ENCODE results near the gene WBP1L. TPM values are rescaled to one million over a fixed set of nuclear protein-coding genes. Genes with fewer than 3 reads are reported as not detected.
A peak's percentile ranks its signal among the peaks of the same experiment; 100 is the strongest.
"Not testable (repeated sequence)": the region's sequence is repeated elsewhere in the genome, so short reads cannot be mapped to it uniquely, and the experiment has no call there.

The WBP1L gene
- total and polyA plus RNA-seq, 4 donors: 19.1 to 52.3 (median 45.2) TPM

GRCh38 chr10:102757323-102757722 is 13.6 kb downstream of the WBP1L start:
- Histone ChIP-seq H3K4me3 (no peak overlapping the region), H3K4me1 (ENCODE audit: control insufficient read depth in 5 of 5, insufficient read depth in 5 of 5, low read length in 5 of 5) (peaks cover 0 to 3% (median 2%) of the 10 kb centered on the region in 5 donors), H3K27ac (ENCODE audit: low read depth in 1 of 2, low read length in 1 of 2) (peak overlapping the region in 1 of 2 donors; percentile 27), H3K9me3 (ENCODE audit: control insufficient read depth in 4 of 4, insufficient read depth in 3 of 4, low read length in 3 of 4) (no peaks in the 10 kb centered on the region), H3K9ac (ENCODE audit: insufficient read depth in 1 of 2, low read length in 2 of 2) (no peak overlapping the region), H3K27me3 (ENCODE audit: control insufficient read depth in 3 of 3, insufficient read depth in 3 of 3, low read length in 2 of 3) (no peaks in the 10 kb centered on the region), H3K36me3 (ENCODE audit: control insufficient read depth in 4 of 4, insufficient read depth in 4 of 4, low read length in 4 of 4) (peaks cover 0 to 2% (median 0%) of the 10 kb centered on the region in 4 donors)
- ATAC-seq (ENCODE audit: insufficient read depth, low FRiP score) (no peak), DNase-seq (no peak)
- 92% methylated on average over 6 of the region's 6 CpGs for WGBS, 2 donors
- TF ChIP-seq, protein P1, sequence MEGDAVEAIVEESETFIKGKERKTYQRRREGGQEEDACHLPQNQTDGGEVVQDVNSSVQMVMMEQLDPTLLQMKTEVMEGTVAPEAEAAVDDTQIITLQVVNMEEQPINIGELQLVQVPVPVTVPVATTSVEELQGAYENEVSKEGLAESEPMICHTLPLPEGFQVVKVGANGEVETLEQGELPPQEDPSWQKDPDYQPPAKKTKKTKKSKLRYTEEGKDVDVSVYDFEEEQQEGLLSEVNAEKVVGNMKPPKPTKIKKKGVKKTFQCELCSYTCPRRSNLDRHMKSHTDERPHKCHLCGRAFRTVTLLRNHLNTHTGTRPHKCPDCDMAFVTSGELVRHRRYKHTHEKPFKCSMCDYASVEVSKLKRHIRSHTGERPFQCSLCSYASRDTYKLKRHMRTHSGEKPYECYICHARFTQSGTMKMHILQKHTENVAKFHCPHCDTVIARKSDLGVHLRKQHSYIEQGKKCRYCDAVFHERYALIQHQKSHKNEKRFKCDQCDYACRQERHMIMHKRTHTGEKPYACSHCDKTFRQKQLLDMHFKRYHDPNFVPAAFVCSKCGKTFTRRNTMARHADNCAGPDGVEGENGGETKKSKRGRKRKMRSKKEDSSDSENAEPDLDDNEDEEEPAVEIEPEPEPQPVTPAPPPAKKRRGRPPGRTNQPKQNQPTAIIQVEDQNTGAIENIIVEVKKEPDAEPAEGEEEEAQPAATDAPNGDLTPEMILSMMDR (IDR thresholded peaks at IDR 0.05; ENCODE audit: control extremely low read depth, extremely low read depth): no peak

DNA sequence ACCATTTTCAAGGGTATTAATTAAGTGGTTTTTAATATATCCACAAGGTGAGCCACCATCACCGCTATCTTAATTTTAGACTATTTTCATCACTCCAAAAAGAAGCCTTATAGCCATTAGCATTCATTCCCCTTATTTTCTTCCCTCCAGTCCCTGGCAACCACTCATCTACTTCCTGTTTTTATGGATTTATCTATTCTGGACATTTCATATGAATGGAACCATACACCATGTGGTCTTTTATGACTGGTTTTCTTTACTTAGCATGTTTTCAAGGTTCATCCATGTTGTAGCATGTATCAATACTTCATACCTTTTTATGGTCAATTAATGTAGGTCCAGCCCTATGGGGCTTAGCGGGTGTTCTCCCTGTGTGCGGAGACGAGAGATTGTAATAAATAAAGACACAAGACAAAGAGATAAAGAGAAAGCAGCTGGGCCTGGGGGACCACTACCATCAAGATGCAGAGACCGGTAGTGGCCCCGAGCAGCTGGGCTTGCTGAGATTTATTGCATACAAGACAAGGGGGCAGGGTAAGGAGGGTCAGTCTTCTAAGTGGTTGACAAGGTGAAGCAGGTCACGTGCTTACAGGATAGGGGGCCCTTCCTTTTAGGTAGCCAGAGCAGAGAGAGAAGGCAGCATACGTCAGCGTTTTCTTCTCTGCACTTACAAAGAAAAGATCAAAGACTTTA is 14.6 kb downstream of the WBP1L start:
- TF ChIP-seq, protein P1 (IDR thresholded peaks at IDR 0.05; ENCODE audit: control extremely low read depth, extremely low read depth): no peak
- Histone ChIP-seq H3K27ac (ENCODE audit: low read depth in 1 of 2, low read length in 1 of 2) (peak overlapping the region in 1 of 2 donors; percentile 59), H3K9ac (ENCODE audit: insufficient read depth in 1 of 2, low read length in 2 of 2) (no peak overlapping the region), H3K4me1 (ENCODE audit: control insufficient read depth in 5 of 5, insufficient read depth in 5 of 5, low read length in 5 of 5) (peaks cover 0 to 7% (median 0%) of the 10 kb centered on the region in 5 donors), H3K27me3 (ENCODE audit: control insufficient read depth in 3 of 3, insufficient read depth in 3 of 3, low read length in 2 of 3) (no peaks in the 10 kb centered on the region), H3K36me3 (ENCODE audit: control insufficient read depth in 4 of 4, insufficient read depth in 4 of 4, low read length in 4 of 4) (peaks cover 0 to 2% (median 0%) of the 10 kb centered on the region in 4 donors), H3K4me3 (no peak overlapping the region), H3K9me3 (ENCODE audit: control insufficient read depth in 4 of 4, insufficient read depth in 3 of 4, low read length in 3 of 4) (no peaks in the 10 kb centered on the region)
- DNase-seq: no peak
- ATAC-seq (ENCODE audit: insufficient read depth, low FRiP score): no peak
- WGBS, 2 donors: 67 to 81% methylated on average over 9 of the region's 9 CpGs

DNA sequence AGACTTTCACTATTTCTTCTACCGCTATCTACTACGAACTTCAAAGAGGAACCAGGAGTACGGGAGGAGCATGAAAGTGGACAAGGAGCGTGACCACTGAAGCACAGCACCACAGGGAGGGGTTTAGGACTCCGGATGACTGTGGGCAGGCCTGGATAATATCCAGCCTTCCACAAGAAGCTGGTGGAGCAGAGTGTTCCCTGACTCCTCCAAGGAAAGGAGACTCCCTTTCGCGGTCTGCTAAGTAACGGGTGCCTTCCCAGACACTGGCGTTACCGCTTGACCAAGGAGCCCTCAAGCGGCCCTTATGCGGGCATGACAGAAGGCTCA is 15.2 kb downstream of the WBP1L start:
- not testable (repeated sequence) for ATAC-seq (ENCODE audit: insufficient read depth, low FRiP score); H3K4me1 ChIP-seq (ENCODE audit: control insufficient read depth in 5 of 5, insufficient read depth in 5 of 5, low read length in 5 of 5); H3K4me3 ChIP-seq; H3K9ac ChIP-seq (ENCODE audit: insufficient read depth in 1 of 2, low read length in 2 of 2); H3K9me3 ChIP-seq (ENCODE audit: control insufficient read depth in 4 of 4, insufficient read depth in 3 of 4, low read length in 3 of 4); DNase-seq; H3K27me3 ChIP-seq (ENCODE audit: control insufficient read depth in 3 of 3, insufficient read depth in 3 of 3, low read length in 2 of 3); H3K36me3 ChIP-seq (ENCODE audit: control insufficient read depth in 4 of 4, insufficient read depth in 4 of 4, low read length in 4 of 4)
- 43 to 56% methylated on average over 5 to 7 of the region's 12 CpGs for WGBS, 2 donors
- H3K27ac ChIP-seq (ENCODE audit: low read depth in 1 of 2, low read length in 1 of 2): peak overlapping the region in 1 of 2 donors; percentile 59

DNA sequence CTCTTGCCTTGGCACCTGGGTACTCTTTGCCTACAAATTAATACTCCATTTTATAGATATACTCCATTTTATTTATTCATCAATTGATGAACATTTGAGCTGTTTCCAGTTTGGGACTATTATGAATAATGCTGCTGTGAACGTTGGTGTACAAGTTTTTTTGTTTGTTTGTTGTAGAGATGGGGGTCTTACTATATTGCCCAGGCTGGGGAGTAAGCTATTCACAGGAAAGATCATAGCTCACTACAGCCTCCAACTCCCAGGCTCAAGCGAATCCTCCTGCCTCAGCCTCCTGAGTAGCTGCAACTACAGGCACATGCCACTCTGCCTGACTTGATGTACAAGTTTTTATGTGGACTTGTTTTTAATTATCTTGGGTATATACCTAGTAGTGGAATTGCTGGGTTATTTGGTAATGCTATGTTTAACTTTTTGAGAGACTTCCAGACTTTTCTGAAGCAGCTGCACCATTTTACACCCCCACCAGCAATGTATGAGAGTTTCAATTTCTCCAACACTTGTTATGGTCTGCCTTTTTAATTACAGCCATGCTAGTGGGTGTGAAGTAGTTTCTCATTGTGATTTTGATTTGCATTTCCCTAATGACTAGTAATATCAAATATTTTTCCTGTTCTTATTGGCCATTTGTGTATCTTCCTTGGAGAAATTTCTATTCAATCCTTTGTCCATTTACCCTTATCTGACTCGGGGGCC is 15.9 kb downstream of the WBP1L start:
- TF ChIP-seq, protein P1 (IDR thresholded peaks at IDR 0.05; ENCODE audit: control extremely low read depth, extremely low read depth): no peak
- 91 to 98% methylated on average over 3 of the region's 3 CpGs for WGBS, 2 donors
- Histone ChIP-seq H3K27me3 (ENCODE audit: control insufficient read depth in 3 of 3, insufficient read depth in 3 of 3, low read length in 2 of 3) (no peaks in the 10 kb centered on the region), H3K36me3 (ENCODE audit: control insufficient read depth in 4 of 4, insufficient read depth in 4 of 4, low read length in 4 of 4) (peaks cover 0 to 4% (median under 1%) of the 10 kb centered on the region in 4 donors), H3K4me3 (no peak overlapping the region), H3K4me1 (ENCODE audit: control insufficient read depth in 5 of 5, insufficient read depth in 5 of 5, low read length in 5 of 5) (peaks cover 0 to 7% (median 0%) of the 10 kb centered on the region in 5 donors), H3K9ac (ENCODE audit: insufficient read depth in 1 of 2, low read length in 2 of 2) (no peak overlapping the region), H3K27ac (ENCODE audit: low read depth in 1 of 2, low read length in 1 of 2) (no peak overlapping the region), H3K9me3 (ENCODE audit: control insufficient read depth in 4 of 4, insufficient read depth in 3 of 4, low read length in 3 of 4) (no peaks in the 10 kb centered on the region)
- ATAC-seq (ENCODE audit: insufficient read depth, low FRiP score) (no peak), DNase-seq (no peak)

All from lung (tissue), 12 donors.